DMS153 treated with DMSO at 0.1 percent for 48 hours (cell line): Measurements from ENCODE around the gene MLST8.
"Not testable (repeated sequence)": the region's sequence is repeated elsewhere in the genome, so short reads cannot be mapped to it uniquely, and the experiment has no call there.

Experiments
- DNase-seq: peaks from one replicate; lab custom pipeline; 2025; ENCODE audit not compliant: unreplicated experiment; lab: John Stamatoyannopoulos, UW

Gene MLST8

DNA sequence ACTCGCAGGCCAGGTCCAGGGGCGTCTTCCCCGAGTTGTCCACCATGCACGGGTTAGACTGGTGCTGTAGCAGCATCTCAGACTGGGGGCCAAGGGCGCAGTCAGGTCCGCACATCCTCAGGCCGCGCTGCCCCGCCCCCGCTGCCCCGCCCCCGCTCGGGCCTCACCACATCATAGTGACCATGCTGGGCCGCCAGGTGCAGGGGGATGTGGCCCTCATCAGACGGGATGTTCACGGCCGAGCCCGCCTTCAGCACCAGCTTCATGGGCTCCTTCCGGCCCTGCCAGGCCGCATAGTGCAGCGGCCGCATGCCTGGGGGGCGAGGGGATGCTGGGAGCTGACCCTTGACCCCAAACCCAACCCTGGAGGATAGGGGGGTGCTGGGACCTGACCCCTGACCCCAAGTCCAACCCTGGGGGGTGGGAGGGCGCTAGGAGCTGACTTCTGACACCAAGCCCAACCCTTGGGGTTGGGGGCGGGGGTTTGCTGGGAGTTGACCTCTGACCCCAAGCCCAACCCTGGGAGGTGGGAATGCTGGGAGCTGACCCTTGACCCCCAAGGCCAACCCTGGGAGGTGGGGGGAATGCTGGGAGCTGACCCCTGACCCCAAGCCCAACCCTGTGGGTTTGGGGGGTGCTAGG is 15.9 kb upstream of the MLST8 start:
- DNase-seq = no peak

DNA sequence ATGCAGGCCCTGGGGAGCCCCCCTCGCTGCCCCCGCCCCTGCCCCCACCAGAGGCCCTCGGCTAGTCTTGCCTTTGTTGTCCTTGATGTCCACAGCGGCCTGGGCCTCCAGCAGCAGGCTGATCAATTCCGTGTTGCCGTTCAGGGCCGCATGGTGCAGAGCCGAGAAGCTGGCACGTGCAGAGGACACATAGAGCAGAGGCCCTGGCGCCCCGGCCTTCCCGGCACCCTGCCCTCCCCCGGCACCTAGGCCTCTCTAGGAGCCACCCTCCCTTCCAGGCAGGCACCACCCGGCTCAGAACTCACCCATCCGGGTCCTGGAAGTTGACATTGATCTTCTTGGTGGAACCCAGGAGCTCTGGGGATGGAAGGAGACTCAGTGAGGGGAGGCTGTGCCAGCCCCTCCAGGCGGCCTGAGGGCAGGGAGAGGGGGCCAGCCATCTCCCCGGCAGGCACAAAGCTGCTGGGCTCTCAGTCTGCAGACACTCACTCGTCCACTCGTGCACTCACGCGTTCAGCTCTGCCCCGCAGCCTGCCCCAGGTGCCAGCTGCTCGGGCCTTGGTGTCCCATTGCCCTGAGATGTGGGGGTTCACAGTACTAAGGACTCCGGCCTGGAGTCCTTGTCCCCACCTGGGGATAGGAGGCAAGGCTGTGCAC is 15.1 kb upstream of the MLST8 start:
- no peak for DNase-seq

DNA sequence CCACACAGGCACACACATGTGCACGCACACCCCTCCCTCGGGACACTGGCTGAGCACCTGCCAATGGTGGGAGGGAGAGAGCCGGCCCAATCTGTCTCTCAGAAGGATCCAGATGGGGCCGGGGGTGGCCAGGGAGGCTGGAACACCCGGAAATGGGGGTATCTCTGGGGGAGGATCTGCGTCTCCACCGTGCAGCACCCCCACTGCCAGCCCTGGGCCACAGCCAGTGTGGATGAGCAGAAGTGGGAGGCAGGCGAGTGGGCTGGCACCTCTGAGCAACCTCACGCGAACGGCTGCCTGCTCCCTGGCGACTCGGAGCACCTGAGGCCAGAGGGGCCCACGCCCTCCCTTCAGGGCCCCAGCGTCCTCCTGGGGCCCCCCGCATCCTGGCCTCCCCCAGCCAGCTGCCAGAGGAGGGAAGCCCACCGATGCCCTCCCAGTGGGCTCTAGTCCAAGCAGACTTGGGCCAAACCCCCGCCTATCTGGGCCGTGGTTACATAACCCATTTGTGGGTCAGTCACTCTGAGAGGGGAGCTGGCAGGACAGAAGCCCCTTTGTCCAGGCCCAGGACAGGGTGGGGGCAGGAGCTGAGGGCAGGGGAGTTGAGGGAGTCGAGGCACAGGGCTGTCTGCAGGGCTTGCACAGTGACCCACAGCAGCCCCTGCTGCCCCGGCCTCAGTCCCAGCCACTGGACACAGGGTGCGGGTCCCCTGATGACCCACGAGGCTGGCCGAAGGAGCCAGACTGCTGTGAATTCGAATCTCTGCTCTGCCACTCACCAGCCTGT is 14.4 kb upstream of the MLST8 start:
- DNase-seq = no peak

DNA sequence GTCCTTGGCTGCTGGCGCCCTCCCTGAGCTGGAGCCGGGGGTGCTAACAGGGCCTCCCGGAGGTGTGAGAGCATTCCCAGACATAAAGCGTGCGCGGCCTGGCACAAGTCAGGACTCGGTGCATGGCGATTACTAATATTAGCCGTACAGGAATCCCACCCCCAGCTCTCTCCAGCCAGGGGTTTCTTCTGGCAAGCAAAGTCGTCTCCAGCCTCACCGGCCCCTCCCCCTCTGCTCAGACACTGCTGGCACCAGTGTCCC is 13.9 kb upstream of the MLST8 start:
- DNase-seq = no peak

DNA sequence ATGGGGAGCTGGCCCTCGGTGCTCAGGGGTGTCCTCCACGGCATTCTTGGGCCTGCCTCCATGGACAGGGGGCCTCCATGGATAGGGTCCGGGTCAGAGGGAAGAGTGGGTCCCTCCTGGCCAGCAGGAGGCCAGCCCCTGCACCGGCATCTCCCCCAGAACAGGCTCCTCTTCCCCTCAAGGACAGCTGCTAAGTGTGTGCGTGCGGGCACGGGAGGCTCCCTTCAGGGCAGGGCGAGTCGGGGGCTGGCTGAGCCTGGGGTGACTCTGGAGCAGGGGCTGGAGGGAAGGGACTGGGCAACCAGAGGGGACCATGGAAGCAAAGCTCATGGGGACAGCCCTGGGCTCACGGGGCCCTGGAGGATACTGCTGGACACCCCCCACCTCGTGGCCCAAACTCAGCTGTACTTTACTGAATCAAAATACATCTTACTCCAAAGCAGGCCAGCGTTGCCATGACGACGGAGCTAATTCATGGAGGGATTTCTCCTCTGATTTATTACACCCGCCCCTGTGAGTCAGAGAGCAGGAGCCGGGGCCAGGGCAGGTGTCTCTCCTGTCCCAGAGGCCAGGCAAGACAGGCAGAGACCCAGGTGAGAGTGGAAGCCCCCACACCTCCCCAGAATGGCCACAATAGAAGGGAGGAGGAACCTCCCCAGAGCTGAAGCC is 11.0 kb upstream of the MLST8 start:
- no peak for DNase-seq

DNA sequence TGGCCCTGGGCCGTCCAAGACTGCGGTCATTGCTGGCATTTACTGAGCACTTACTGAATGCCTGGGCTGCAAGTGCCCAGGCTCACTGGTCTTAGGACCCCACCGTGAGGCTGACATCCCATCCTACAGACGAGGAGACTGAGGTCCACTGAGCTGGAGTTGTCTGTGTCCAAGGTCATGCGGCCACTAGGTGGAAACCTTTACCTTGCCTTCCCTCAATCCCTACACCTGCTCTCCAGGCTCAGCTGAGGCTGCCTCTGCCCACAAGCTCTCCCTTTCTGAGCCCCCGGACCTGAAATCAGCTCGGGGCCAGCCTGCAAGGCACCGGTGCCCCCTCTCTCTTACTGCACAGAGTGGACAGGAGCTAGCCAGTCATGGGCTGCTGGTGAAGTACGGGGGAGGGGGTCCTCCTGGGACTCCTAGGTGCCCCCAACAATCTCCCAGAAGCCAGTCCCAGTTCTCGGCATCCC is 10.4 kb upstream of the MLST8 start:
- peak; percentile 32 for DNase-seq

DNA sequence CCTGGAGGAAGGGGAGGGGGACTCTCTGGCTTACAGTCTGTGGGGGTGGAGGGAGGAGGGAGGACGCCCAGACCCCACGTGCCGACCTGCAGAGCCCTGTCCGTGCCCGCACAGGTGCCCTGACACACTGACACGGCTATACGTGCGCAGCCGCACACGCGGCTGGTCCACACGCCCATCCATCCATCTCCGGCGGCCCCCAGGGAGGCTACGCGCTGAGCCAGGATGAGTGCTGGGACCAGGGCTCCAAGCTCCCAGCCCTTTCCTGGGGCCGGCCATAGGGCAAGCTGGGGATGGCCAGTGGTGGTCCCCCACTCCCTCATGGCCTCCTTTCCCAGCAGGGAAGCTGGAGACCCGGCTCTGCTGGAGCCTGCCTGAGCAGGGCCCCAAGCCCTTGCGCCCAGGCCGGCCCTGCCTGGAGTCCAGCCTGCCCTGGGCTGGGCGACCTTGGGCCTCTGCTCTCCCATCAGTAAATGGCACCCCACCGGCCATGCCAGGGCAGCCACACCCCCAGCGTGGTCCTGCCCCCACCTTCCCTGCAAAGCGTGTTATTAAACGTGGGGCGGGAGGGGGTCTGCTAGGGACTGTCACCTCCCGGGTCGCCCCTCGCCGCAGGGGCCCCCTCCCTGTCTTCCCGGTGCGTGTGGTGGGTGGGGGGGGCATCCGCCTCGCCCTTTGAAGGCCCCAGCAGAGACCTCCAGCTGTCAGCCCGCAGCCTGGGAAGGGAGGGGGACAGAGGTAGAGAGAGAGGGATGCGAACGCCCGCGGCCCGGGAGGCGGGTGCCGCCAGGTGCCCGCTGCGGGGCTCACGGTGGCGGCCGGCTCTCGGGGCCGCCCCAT is 9.7 kb upstream of the MLST8 start:
- DNase-seq = no peak

DNA sequence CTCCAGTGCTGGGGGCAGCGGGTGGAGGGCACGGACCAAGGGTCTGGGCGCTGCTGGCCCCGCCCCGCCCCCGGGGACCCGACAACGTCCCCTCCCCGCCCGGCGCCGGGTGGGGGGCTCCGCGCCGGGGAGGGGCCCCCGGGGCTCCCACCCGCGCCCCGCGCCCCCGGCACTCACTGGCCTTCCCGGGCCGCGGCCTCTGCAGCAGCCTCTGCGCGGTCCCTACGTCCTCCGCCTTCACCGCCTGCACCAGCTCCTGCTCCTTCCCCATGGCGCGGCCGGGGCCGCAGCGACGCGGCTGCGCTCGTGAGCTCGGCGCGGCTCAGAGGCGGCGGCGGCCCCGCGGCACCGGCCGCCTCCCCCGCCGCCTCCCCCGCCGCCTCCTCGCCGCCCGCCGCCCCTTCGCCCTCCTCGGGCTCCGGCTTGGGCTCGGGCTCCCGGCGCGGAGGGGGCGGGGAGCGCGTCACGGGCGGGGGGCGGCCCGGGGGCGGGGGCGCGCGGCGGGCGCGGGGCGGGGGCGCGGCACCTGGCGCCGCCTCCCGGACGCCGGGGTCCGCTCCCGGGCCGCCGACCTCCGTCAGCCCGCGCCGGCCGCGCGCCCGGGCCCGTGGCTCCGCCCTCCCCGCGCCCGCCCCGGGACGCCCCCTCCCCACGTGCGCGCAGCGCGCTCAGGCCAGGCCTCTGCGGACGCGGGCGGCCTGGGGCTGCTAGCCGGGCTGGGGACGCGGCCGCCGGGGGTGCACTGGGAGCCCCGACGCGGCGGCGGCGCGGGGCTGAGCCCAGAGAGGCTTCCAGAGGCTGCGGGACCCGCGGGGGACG is 8.9 kb upstream of the MLST8 start, which contains the start of gene CASKIN1:
Gene CASKIN1, minus strand, starts transcription at position 444 of the 819 bp plus-strand sequence. Its CDS starts 173 bp downstream, at position 271.
- DNase-seq = no peak

DNA sequence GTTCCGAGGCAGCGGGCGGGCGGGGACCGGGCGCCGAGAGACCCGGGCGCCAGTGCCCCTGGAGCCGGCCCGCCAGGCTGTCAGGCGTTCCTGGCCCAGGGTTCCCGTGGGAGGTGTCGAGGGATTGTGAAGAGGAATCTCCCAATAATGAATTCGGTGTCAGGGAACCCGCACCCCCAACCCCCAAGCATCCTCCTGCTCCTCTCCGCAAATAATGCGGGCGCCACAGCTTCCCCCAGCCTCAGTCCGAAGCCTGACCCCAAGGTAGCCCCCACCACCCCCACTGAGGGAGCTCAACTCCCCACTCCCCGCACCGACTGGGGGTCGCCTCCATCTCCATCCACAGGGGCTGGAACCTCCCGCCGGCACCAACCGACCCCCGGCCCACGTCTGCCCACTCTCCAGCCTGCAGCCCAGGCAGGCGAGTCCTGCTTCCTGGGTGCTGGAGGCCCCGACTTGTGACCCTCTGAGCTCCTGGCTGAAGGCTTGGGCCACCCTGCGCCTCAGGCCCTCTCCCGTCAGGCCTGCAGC is 8.2 kb upstream of the MLST8 start:
- no peak for DNase-seq

DNA sequence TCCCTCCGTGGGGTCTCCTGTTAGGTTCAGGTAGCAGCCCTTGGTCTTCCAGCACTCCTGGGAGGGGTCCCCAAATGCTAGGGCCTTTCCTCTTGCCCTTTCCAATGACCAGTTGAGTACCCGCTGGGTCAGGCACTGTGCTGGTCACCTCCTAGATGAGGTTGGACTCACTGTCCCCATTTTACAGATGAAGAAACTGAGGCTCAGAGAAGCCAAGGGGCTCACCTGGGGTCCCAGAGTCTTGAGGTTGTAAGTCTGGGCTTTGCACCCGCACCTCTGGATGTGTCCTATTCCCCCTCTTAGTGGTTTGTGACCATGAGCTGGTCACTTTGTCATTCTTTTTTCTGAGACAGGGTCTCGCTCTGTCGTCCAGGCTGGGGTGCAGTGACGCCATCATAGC is 7.5 kb upstream of the MLST8 start:
- DNase-seq = no peak

DNA sequence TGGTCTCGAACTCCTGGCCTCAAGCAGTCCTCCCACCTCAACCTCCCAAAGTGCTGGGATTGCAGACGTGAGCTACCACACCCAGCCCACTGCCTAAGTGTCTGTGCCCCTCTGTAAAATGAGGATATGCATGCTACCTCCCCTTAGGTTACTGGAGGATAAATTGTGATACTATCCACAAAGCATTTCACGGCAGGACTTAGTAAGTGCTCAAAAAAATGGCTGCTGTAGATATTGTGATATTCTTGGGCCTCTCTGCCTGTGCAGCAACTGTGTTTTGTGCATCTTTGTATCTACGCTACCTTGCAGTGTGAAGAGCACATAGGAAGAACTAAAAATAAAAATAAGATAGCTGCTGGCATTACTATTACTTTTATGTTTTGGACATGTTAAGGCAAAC is 7.0 kb upstream of the MLST8 start:
- DNase-seq = no peak

DNA sequence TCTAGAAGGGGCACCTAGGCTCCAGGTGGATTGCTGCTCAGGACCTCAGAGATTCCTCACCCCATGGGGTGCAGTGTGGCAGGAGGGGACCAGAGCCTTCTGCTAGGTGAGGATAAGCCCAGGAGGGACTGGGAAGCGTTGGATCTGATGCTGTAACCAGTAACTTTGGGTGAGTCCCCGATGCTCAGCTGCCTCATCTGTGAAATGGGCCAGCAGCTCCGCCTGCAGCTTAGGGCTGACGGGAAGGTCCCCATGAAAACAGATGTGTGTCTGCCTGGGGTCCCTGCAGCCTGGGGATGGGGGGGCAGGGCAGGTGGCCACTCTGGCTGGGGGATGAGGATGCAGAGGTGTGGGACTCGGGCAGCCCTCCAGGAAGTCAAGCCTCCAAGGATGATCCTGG is 6.2 kb upstream of the MLST8 start:
- DNase-seq = no peak

DNA sequence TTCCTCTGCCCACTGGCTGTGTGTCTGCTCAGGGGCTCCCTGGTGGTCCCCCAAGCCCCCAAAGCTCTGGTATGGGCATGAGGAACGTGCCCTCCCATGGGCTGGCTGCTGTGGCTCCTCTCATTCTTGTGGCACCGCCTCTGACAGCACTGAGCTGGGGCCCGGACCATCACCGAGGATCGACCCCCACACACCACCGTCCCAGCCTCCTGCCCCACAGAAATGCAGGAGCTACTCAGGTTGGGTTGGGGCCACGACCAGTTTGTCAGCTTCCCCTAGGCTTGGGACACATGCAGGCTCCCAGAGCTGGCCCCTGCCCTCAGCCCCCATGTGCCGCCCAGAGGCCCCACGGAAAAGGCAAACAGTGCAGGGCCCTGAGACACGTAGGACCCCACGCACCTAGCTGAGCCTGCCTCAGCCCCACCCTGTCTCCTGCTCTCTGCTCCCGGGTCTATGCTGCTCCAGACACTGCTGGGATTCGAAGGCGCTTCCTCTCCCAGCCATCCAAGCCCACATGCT is 5.6 kb upstream of the MLST8 start:
- DNase-seq = no peak

DNA sequence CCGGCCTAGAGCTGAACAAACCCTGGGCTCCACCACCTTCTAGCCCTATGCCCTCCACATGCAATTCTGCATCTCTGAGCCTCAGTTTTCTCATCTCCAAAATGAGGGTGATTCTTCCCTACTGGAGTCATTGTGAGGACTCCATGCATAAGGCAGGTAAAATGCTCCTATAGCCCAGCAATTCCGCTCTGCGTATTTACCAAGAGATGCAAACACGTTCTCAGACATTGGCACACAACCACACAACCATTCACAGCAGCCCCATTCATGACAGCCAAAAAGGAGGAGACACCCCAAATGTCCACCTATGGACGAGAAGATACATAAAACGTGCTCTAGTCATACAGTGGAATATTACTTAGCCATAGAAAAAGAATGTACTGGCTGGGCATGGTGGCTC is 4.9 kb upstream of the MLST8 start:
- no peak for DNase-seq

DNA sequence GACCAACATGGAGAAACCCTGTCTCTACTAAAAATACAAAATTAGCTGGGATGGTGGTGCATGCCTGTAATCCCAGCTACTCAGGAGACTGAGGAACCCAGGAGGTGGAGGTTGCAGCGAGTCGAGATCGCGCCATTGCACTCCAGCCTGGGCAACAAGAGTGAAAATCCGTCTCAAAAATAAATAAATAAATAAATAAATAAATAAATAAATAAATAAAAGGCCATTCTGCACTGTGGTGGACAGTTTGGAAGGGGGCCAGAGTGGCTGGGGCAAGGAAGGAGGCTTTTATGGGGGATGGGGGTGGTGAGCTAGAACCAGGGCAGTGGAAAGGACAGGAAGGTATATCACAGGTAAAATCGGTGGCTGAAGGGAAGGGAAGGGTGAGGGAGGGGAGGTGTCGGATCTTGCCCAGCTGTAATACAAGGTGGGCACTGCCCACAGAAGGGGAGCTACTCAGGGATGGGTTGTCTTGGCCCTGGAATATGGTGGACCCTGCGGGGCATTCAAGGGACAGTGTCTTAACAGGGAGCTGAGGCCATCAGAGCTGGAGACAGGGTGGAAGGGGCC is 2.0 kb upstream of the MLST8 start:
- DNase-seq = not testable (repeated sequence)

DNA sequence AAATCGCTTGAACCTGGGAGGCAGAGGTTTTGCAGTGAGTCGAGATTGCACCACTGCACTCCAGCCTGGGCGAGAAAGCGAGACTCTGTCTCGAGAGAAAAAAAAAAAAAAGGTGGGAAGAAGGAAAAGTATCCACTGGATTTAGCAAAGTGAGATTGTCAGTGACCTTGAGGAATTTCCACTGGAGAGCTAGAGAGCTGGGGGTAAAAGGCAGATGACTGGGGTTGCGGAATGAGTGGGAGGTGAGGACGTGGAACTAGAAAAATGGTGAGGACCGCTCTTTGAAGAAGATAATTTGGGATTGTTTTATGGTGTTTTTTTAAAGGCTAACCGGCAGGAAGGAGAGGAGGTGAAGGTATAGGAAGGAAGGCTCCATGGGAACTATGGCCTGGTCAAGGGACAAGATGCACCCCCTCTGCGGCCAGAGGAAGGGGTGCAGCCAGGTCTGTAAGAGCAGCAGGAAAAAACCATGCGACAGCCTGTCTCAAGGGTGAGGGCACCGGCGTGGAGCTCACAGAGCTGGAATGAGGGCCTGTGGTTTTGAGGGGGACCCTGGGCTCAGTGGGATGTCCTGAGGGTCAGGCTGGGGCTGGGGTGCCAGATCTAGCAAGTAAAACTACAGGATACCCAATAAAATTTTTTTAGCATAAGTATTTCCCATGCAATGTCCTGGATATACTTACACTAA is 694 bp upstream of the MLST8 start:
- DNase-seq = no peak

DNA sequence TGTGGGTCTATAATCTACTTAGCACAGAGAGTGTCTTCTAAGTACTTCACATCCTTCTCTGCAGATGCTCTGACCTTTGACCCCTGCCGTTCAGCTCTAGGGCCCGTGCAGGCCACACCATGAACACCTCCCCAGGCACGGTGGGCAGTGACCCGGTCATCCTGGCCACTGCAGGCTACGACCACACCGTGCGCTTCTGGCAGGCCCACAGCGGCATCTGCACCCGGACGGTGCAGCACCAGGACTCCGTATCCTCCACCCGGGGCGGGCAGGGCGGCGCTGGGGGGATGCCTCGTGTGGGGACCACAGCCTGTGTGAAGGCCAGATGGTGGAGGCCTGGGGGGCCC is 686 bp downstream of the MLST8 start:
- DNase-seq = no peak

DNA sequence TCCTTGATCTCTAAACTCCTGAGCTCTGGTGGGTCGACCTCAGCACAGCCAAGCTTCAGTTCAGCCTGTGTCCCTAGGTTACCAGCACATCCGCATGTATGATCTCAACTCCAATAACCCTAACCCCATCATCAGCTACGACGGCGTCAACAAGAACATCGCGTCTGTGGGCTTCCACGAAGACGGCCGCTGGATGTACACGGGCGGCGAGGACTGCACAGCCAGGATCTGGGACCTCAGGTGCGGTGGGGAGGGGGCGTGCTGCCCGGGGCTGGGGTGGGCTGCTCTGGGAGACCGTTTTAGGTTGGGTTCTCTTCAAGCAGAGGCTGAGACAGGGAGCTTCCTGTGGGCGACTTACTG is 1.1 kb downstream of the MLST8 start:
- no peak for DNase-seq
